HepG2 (cell line): ENCODE data around the gene SNAPC4.

Source experiments
- CREB1 ChIP-seq, 2 experiments: fragments of 450-650 bp in 1 of 2; IDR thresholded peaks; 2 replicates each; pipeline ENCODE4 v1.6.1; 2016 to 2017; ENCODE audit warnings: control low read depth in 1 of 2, mild to moderate bottlenecking in 1 of 2, missing compliant biosample characterization in 1 of 2, missing genetic modification characterization in 1 of 2
- ESRRA ChIP-seq: sonication (generic); formaldehyde crosslinking; IDR thresholded peaks from 2 replicates; pipeline ENCODE4 v1.5.1; 2020; ENCODE audit warnings: mild to moderate bottlenecking, low read depth, missing genetic modification reagents
- HDAC6 ChIP-seq: fragments of 200-600 bp; sonication (generic); IDR thresholded peaks from 2 replicates; pipeline ENCODE4 v1.7.0; 2017; ENCODE audit warnings: mild to moderate bottlenecking, antibody characterized with exemption, low read length, low read depth
- HMGA1 ChIP-seq: sonication (generic); formaldehyde crosslinking; conservative IDR thresholded peaks from 2 replicates; pipeline ENCODE4 v1.4.0; 2020; ENCODE audit warnings: missing genetic modification reagents
- HOXA7 ChIP-seq: sonication (generic); formaldehyde crosslinking; IDR thresholded peaks from 2 replicates; pipeline ENCODE4 v1.8.1; 2022; ENCODE audit warnings: mild to moderate bottlenecking, missing genetic modification reagents, moderate library complexity
- JUNB ChIP-seq: sonication (generic); formaldehyde crosslinking; IDR thresholded peaks from 2 replicates; pipeline ENCODE4 v1.8.0; 2022; ENCODE audit warnings: missing genetic modification reagents, mild to moderate bottlenecking, borderline replicate concordance
- YY1 ChIP-seq: IDR thresholded peaks from 2 replicates; pipeline ENCODE4 v1.6.1; 2011; ENCODE audit warnings: low read length, low read depth, moderate library complexity, mild to moderate bottlenecking; ENCODE audit not compliant: insufficient read depth, insufficient replicate concordance

- no peak for TF ChIP-seq HOXA7 (CRISPR knock-in tag)
- no peak for TF ChIP-seq YY1
- no peak for TF ChIP-seq ESRRA (CRISPR knock-in tag)
- TF ChIP-seq JUNB (CRISPR knock-in tag) = no peak
- no peak for TF ChIP-seq CREB1 (IDR thresholded peaks at IDR 0.05)
- no peak for TF ChIP-seq CREB1 (CRISPR knock-in tag; IDR thresholded peaks at IDR 0.05)
- no peak for TF ChIP-seq HDAC6
- no peak for TF ChIP-seq HMGA1 (CRISPR knock-in tag)
These were observed 44.1 kb upstream of the SNAPC4 start for GRCh38 chr9:136444102-136444501.
